ENCODE data around the gene SLC12A2. TPM values are rescaled to one million over a fixed set of nuclear protein-coding genes. Genes with fewer than 3 reads are reported as not detected.

Gene SLC12A2
- total and polyA plus RNA-seq, 9 of the 15 experiments (the other 6 are each of a cell fraction or from before 2014, with no cell fraction given), result 5.1 to 20.3 (median 12.6) TPM

DNA sequence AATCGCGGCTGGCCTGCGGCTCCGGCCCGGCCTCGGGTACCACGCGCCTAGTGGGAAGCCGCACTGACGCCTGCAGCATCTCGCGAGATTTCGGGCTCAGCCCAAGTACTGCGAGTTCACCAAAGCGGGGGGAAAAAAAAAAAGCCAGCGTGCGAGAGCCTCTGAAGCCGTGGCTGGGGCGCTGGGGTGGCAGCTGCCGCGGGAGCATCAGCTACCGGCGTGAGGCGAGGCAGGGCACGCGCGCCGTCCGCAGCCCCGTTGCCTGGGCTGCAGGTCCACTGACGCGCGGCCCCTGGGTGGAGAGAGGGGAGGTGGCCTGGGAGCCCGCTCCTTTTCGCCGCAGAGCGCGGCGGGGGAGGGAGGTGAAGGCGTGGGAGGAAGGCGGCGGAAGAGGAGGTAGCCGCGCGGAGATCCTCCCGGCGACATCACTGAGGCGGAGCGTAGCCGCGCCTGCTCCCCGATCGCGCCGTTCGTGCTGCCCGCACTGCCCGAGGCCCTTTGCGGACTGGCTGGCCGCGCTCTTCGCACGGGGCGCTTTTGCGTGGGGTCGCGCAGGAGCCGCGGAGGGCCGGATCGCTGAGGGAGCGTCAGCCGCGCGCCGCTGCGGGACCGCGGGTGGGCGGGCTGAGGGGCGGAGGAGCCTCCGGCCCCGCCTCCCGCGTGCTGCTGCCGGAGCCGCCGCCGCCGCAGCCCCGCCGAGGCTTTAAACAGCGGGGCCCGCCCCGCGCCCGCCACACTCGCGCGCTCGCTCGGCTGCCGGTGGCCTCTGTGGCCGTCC is at the start of gene SLC12A2 (continued):
- TF ChIP-seq SRSF7 (optimal IDR thresholded peaks at IDR 0.05; ENCODE audit: low read depth, low read length), result no peak
- TF ChIP-seq MCM7 (IDR thresholded peaks at IDR 0.05), result no peak
- peak; percentile 75; the same call in 1 of the 2 replicates for TF ChIP-seq SAFB (IDR thresholded peaks at IDR 0.05; ENCODE audit: borderline replicate concordance, low read depth, low read length)
- no peak for TF ChIP-seq FOXJ2 (tag; IDR thresholded peaks at IDR 0.05)
- TF ChIP-seq SMARCB1 (IDR thresholded peaks at IDR 0.05; ENCODE audit: insufficient read length, low read depth), result no peak
- no peak for TF ChIP-seq ZNF354B (CRISPR knock-in tag; IDR thresholded peaks at IDR 0.05)
- TF ChIP-seq ZNF707 (CRISPR knock-in tag; conservative IDR thresholded peaks at IDR 0.05), result no peak
- no peak for TF ChIP-seq ZNF695 (CRISPR knock-in tag; IDR thresholded peaks at IDR 0.05)
- TF ChIP-seq SOX6 (IDR thresholded peaks at IDR 0.05), result no peak; the same call in 1 of the 2 replicates
- TF ChIP-seq HDAC3 (IDR thresholded peaks at IDR 0.05; ENCODE audit: borderline replicate concordance, partially characterized antibody), result no peak
- no peak for TF ChIP-seq ZNF77 (CRISPR knock-in tag; IDR thresholded peaks at IDR 0.05)
- no peak for TF ChIP-seq ZNF436 (CRISPR knock-in tag; IDR thresholded peaks at IDR 0.05)
- TF ChIP-seq, protein P1, sequence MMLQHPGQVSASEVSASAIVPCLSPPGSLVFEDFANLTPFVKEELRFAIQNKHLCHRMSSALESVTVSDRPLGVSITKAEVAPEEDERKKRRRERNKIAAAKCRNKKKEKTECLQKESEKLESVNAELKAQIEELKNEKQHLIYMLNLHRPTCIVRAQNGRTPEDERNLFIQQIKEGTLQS (IDR thresholded peaks at IDR 0.05), result no peak
- TF ChIP-seq, protein P1 (CRISPR knock-in tag; conservative IDR thresholded peaks at IDR 0.05), result peak; percentile 47; the same call in 1 of the 2 replicates
- TF ChIP-seq FOXA1 (IDR thresholded peaks at IDR 0.05; ENCODE audit: borderline replicate concordance), result no peak
- peak in 1 of 2 experiments; percentile 96; a peak in 2 of 4 replicates for TF ChIP-seq FOXK2 (conservative IDR thresholded peaks at IDR 0.05 in 1 of 2, IDR thresholded peaks at IDR 0.05 in 1 of 2; ENCODE audit: low read depth in 2 of 2)
- TF ChIP-seq, protein P2, sequence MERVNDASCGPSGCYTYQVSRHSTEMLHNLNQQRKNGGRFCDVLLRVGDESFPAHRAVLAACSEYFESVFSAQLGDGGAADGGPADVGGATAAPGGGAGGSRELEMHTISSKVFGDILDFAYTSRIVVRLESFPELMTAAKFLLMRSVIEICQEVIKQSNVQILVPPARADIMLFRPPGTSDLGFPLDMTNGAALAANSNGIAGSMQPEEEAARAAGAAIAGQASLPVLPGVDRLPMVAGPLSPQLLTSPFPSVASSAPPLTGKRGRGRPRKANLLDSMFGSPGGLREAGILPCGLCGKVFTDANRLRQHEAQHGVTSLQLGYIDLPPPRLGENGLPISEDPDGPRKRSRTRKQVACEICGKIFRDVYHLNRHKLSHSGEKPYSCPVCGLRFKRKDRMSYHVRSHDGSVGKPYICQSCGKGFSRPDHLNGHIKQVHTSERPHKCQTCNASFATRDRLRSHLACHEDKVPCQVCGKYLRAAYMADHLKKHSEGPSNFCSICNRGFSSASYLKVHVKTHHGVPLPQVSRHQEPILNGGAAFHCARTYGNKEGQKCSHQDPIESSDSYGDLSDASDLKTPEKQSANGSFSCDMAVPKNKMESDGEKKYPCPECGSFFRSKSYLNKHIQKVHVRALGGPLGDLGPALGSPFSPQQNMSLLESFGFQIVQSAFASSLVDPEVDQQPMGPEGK (CRISPR knock-in tag; IDR thresholded peaks at IDR 0.05; ENCODE audit: borderline replicate concordance), result no peak
- peak; percentile 63; the same call in 1 of the 2 replicates for TF ChIP-seq KLF16 (IDR thresholded peaks at IDR 0.05)
- TF ChIP-seq ZNF431 (CRISPR knock-in tag; IDR thresholded peaks at IDR 0.05), result no peak; the same call in 1 of the 2 replicates
- TF ChIP-seq TRIM28 (IDR thresholded peaks at IDR 0.05), result no peak
- no peak for TF ChIP-seq ZNF644 (tag; IDR thresholded peaks at IDR 0.05; ENCODE audit: low read depth)
- no peak for TF ChIP-seq SMC3 (conservative IDR thresholded peaks at IDR 0.05; ENCODE audit: insufficient read depth, low read depth, low read length)
- TF ChIP-seq, protein P3, sequence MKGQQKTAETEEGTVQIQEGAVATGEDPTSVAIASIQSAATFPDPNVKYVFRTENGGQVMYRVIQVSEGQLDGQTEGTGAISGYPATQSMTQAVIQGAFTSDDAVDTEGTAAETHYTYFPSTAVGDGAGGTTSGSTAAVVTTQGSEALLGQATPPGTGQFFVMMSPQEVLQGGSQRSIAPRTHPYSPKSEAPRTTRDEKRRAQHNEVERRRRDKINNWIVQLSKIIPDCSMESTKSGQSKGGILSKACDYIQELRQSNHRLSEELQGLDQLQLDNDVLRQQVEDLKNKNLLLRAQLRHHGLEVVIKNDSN (CRISPR knock-in tag; IDR thresholded peaks at IDR 0.05), result peak; percentile 52
- TF ChIP-seq, protein P4, sequence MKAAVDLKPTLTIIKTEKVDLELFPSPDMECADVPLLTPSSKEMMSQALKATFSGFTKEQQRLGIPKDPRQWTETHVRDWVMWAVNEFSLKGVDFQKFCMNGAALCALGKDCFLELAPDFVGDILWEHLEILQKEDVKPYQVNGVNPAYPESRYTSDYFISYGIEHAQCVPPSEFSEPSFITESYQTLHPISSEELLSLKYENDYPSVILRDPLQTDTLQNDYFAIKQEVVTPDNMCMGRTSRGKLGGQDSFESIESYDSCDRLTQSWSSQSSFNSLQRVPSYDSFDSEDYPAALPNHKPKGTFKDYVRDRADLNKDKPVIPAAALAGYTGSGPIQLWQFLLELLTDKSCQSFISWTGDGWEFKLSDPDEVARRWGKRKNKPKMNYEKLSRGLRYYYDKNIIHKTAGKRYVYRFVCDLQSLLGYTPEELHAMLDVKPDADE (conservative IDR thresholded peaks at IDR 0.05; ENCODE audit: control insufficient read depth, low read depth, low read length), result no peak
- TF ChIP-seq HDAC8 (tag; IDR thresholded peaks at IDR 0.05), result no peak
- peak; percentile 93 for TF ChIP-seq TBP (optimal IDR thresholded peaks at IDR 0.05; ENCODE audit: low read depth, low read length)
